ENCODE measurements around the gene FAAP20.

The FAAP20 gene, protein sequence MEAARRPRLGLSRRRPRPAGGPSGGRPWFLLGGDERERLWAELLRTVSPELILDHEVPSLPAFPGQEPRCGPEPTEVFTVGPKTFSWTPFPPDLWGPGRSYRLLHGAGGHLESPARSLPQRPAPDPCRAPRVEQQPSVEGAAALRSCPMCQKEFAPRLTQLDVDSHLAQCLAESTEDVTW

DNA sequence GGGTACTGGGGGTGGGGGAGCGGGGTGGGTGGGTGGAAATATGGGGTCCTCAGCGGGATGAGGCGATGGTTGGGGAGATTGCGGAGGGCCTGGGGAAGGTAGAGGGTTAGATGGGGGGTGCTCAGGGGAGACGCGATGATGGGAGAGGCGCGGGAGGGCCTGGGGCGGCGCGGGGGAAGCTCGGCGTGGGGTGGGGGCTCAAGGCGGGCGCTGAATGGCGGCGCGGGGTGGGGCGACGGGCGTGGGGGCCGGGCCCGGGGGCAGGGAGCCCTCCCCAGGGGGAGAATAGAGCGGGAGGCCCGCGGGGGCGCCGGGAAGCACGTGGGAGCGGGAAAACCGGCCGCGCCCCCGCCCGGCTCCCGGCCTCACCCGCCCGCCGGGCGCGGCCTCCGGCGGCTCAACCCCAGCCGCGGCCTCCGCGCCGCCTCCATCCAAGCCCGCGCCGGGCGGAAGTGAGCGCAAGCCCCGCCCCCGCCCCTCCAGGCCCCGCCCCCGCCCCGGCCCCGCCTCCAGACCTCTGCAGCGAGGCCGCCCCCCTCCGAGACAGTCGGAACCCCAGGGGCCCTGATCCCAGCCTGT lies at the start of gene FAAP20:
Gene FAAP20, minus strand, starts transcription at position 454 of the 579 bp plus-strand sequence. Its CDS starts 23 bp downstream, at position 431.
- DNase-seq (ENCODE audit: low spot score), result peak; percentile 86
- no peak for FAIRE-seq

DNA sequence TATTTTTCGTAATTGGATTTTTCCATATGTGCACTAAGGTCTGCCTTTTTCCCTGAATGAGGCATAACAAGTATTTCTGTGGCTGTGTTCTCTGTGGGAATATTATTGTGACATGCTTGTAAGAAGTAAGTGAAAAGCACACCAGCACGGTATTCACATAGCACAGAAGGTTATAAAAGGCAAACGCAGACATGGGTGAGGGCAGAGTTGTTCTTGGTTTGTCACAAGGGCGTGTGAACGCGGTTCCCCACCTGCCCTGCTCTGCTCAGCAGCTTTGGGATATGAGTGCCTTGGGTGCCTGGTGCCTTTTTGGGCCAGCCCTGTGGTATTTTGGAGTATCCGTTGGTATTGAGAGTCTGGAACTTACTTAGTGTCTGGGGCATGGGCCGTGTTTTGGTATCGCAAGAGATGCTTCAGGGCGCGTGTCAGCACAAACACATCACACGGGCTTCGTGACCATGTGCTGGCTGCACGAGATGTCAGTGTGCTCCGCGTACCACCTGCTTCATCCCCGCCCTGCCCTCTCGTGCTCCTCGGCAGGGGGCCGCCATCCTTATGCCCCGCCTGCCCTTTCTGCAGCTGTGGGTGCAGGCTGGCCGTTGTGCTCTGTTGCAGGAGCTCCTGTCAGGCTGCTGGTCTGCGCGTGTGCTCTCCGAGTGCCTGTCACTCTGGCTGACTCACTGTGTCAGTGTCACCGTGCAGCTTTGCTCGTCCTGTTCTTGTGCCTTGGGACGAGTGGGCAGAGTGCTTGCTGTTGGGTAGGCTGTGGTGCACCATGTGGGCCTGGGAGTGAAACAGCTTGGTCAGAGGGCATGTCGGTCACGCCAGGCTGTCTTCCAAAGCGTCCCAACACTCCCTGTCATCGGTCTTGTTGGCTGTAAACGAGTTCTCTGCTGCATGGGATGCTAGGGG lies 48.5 kb upstream of the FAAP20 start:
- FAIRE-seq (no peak), DNase-seq (ENCODE audit: low spot score) (no peak)

DNA sequence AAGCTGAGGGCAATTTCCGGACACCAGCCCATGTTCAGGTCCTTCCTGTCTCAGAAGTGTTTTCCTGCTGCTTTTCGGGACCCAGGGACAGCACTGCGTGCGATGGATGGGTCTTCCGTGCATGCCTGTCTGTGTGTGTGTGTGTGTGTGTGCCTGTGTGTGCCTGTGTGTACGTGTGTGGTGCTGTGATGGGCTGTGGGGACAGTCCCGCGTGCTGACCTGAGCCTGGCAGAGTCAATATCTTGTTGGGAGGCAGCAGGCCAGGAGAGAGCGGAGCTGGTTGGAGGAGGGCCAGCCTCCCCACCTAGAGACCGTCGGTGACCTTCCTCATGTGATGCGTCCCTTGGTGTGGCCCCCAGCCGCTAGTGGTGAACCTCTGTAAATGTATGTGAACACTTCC lies 47.2 kb upstream of the FAAP20 start:
- FAIRE-seq, result no peak

DNA sequence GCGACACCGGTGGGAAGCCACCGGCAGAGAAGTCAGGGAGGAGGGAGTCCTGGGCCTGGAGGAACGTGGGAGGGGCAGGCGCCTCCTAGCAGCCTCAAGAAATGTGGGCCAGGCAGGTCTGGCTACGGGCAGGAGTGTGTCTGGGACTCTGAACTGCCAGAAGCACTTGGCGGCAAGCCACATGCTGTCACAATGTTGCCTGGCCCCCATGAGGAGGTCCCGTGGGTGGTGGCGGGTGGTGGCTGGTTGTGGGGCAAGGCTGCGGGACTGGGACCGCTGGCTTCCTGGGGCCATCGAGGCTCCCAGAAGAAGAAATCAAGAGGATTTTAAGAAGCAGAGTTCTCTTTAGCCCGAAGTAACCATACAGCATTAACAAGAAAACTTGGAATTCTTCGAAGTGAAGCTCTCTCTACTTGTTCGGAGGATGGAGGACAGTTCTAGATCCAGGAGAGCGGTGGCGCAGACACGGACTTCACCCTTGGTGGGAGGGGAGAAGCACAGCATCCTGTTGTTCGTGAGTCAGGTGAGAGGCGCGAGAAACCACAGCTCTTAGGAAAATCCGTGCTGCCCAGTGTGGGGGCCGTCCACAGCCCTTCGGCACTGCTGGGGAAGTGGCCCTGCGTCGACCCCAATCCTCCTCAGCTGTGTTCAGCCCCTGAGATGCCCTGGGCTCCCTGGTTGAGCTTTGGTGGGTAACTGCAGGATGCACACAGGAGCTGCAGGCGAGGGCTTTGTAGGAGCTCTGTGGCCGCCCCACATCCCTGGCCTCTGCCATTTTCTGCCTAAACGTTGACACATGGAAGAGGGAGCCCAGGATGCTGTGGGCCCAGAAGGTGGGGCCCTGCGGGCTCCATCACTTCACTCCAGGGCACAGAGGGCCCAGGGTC lies 45.9 kb upstream of the FAAP20 start:
- FAIRE-seq (no peak), DNase-seq (ENCODE audit: low spot score) (no peak)

More for the DNA sequence above, 47.2 kb upstream of the FAAP20 start:
- DNase-seq (ENCODE audit: low spot score), result no peak

DNA sequence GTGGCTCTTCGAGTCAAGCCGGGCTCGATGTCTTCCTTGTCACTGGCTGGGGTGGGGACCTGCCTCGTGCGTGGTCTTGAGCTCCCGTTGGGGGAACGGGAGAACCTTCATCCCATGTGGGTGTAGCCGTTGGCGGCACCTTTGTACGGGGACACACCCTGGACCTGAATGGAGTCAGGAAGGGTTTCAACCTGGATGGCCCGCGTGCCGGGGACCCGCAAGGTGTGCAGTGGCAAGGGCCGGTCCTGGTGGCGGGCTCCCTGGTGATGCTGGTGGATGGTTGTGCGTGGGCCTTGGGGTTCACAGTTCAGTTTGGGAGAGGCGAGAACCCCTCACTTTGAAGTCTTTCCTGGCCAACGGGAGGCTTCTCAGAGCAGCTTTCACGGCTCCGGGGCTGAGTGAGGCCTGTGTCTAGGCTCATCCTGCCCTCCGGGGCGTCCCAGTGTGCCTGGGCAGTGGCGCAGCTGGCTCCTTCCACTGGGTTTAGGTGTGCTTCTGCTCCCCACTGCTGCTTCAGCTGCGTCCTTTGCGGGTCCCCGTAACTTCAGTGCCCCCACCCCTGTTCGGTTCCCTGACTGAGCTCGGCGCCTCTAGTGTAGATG lies 44.9 kb upstream of the FAAP20 start:
- no peak for FAIRE-seq
- DNase-seq (ENCODE audit: low spot score), result no peak

DNA sequence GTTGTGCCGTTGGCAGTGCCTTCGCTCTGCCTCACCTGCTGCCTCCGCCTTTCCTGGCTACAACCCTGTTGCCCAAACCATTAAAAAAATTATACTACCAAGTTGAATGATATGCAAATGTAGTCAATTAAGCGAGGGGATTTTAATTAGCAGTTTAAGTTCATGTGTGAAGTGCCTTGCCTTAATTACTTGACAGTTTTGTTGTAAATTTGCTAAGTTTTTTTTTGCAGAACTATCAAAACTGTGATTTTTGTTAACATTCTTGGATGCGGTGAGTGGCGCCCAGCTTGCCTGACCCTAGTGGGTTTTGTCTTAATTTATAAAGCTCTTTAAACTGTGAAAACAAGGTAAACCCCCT lies 44.4 kb upstream of the FAAP20 start:
- DNase-seq (ENCODE audit: low spot score) (no peak), FAIRE-seq (no peak)

DNA sequence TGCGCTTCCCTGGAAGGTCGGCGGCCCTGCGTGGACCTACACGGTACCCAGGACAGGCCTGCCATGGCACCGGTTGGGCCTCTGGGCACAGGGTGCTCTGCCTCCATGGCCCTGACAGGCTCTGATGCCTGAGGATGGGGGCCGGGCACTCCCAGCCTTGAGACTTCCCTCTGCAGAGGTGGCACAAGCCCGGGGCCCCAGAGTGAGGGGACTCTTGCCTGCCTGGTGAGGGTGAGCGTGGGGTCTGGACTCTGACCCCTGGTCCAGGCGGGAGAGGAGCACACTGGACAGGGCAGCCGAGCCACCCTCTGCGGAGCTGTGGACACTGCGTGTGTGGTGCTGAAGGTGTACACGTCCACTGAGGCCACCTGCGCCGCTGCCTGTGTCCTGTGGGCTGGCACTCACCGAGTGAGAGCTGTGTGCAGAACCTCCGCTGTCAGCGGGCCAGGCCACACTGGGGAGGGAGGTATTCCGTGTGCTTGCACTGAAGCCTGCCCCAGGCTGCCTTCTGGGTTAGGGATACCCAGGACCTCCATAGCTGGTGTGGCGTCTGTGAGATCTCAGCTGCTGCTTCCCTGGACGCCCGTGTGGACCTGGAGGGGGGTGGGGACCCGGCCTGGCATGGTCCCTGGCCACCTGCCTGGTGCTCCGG lies 43.9 kb upstream of the FAAP20 start:
- FAIRE-seq (no peak), DNase-seq (ENCODE audit: low spot score) (no peak)

DNA sequence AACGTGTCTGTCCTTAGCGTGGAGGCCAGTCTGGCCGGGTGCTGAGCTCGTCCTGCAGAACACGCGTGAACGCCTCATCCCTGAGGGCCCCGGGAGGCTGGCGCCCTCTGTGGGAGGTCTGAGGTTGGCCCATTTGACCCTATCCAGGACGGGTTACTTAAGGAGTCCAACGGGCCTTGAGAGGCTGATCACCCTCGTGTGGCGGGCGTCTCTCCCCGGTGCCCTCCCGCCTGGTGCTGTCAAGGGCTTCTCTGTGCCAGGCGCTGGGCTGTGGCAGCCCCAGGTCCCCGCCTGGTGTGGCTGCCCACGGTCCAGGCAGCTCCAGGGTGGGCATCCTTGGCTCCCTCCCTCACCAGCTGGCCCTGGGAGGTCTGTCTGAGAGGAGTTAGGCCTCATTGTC lies 43.2 kb upstream of the FAAP20 start:
- no peak for DNase-seq (ENCODE audit: low spot score)
- FAIRE-seq, result no peak

DNA sequence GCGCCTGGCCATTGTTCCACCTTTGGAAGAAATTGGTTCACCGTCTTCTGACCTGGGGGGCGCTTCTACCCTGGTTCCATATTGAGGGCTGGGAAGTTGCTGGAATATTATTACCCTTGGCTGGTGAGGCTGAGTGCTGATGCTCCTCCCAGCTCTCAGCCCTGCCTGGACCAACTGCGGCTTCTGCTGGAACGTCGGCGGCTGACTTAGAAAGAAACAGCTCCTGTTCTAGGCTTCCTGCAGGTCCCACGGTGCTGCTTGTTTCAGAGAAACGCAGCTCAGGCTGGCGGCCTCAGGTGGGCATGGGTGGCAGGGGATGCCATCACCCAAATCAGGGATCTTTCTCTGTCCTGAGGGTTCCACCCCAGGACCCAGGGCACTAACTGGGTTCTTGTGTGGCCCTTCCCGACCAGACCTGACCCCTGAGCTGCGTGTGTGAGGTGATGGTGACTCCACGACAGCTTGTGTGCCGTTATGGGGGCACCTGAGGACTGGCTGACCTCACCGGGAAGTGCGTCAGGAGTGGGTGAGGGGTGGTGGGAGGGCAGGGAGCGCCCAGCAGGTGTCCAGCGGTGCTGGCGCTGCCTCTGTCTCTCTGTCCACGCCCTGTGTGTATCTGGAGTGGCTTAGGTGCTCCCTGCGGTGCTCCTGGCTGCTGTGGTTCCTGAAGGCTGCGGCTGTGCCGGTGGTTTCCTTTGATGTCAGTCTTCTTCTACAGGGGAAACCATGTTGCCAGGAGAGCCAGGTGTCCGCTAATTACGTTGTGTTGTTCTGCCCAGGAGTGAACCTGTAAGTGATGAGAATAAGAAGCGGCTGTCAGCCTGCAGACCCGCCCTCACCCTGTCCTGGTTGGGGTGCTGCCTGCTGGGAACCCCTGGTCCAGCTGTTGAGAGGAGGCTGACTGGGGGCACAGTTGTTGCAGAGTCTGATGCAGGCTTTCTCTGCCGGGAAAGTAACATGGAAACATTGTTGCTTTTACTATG lies 42.4 kb upstream of the FAAP20 start:
- DNase-seq (ENCODE audit: low spot score) (no peak), FAIRE-seq (no peak)

DNA sequence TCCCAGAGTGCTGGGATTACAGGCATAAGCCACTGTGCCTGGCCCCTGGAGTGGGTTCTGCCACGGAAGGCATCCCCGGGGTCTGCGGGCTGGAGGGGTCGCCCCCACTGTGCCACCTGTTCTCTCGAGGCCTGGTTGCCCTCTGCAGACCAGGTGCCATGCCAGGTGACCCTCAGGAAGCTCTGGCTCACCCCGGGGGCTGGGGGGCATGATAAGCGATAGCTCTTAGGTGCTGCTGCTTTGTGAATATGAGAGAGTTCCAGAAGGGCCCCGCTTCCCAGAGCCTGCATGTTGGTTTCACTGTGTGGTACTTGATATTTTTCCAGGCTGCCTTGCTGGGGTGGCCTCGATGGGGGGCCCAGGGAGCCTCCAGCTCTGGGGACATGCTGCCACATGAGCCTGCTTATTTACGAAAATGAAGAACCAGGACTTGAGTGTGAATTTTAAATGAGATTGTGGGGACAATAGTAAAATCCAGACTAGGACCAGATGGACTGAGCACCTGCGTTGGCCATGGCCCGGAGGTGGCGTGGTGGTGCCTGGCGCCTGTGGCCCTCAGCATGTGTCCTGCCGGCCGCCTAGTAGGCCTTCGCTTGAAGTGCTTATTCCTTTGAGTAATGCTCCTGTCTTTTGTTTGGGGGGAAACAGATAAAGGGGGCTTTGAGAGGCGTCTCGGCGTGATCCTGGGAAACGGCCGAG lies 40.9 kb upstream of the FAAP20 start:
- DNase-seq (ENCODE audit: low spot score), result no peak
- FAIRE-seq, result no peak

DNA sequence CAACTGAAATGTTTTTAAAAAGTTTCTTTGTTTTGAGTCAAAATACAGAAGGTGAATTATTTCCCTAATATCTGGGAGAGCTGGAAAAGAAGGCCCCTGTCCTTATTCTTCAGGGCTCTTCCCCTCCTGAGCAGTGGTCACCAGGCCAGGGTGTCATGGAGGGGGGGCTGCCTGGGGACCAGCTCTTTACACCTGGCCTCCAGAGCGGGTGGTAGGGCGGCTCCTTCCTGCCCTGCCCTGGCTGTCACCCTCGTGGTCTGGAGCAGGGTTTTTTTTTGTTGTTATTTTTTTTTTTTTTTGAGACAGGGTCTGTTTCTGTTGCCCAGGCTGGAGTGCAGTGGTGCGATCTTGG lies 40.2 kb upstream of the FAAP20 start:
- no peak for FAIRE-seq
- DNase-seq (ENCODE audit: low spot score), result no peak

DNA sequence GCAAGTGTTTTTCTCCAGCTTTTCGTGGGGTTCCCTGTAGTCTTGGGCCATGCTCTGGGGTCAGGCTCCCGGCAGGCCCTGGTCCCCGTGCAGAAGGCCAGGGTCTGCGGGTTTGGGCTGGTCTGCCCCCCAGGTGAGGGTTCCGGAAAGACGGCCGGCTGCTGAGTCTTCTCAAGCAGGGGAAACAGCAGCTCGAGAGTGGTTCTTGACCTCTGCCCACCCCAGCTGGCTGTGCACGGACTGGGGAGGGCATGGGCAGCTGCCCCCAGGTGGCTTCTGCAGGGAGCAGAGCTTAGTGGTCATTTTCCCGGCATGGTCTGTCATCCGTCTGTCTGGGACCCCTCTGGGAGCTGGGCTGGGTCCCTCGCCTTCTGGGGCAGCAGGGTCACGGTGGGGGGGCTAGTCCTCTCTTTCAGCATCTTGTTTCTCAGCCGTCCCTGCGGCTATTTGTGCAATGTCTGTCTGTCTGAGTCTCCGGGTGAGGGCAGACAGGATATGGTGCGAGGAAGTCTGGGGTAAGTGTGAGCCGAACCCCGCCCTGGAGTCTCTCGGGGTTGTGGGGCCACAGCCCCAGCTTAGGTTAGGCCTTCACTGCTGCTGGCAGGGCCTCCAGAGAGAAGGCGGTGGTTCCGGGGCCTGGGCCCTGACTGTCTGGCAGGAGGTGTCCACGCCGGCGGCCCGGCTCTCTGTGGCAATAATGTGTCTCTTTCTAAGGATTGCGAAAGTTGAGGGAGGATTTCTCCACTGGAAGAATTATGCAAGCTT lies 39.6 kb upstream of the FAAP20 start:
- FAIRE-seq, result no peak
- no peak for DNase-seq (ENCODE audit: low spot score)

DNA sequence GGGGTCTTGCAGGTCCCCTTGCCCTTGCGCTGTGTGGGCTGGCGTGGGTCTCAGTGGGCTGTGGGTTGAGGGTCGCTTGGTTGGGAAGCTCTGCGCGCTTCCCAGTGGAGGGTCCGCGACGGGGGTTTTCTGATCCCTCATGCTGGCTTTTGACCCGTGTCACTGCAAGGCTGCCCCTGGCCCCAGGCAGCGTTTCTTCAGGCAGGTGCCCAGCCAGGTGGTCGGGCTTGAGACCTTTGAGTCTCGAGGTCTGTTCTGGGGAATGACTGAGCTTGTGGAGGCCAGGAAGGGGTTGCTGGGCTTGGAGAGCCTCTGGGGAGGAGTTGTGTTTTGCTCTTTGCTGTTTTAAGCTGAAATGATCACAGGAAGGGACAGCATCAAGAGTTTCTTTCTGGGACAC lies 38.9 kb upstream of the FAAP20 start:
- FAIRE-seq, result no peak

DNA sequence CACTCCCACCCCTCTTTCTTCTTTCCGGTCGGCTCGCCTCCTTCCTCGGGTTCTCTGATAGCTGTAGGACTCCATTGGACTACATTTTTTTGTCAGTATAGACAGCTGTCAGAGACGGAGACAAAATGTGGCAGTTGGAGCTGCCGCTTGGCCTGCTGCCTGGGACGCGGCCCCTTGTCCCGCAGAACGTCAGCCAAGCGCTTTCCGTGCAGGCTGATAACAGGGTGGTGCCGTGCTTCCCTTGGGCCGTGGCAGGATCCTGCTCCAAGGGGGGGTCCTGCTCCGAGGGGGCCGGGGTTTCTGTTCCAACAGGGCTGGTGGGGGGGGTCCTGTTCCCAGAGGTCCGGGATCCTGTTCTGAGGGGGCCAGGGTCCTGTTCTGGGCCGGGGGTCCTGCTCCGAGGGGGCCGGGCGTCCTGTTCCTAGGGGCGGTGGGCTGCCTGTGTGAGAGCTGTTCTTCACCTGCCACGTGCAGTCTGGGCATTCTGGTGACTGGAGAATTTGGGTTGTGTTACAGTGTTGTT lies 38.4 kb upstream of the FAAP20 start:
- DNase-seq (ENCODE audit: low spot score) (no peak), FAIRE-seq (no peak)

More for the DNA sequence above, 38.9 kb upstream of the FAAP20 start:
- DNase-seq (ENCODE audit: low spot score), result no peak

DNA sequence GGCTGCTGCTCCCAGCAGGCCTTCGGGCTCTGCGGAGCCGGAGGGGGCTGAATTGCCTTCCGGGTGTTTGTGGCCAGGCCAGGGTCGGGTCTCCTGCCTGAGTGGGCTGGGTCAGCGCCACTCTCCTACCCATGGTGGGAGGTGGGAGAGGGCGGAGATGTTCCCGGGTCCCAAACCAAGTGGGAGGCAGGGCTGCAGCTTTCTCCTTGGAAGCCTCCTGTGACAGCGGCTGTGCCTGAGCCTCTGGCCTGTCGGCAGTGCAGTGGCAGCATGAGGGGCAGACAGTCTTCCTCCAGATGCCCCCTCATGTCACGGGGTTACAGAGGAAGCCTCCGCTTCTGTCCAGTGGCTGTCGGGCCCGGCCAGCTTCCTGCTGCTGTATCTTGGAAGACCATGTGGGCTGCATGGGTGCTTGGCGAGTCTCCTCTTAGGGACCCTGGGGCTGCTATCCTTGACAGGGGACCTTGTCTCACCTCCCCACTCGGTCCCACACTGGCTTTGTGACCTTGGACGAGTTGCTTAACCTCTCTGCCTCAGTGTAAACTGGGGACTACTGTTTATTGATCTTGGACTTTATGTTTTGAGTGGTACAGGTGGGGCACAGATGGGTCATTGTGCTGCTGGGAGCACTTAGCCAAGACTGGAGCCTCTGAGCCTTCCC lies 37.8 kb upstream of the FAAP20 start:
- DNase-seq (ENCODE audit: low spot score) (no peak), FAIRE-seq (no peak)

DNA sequence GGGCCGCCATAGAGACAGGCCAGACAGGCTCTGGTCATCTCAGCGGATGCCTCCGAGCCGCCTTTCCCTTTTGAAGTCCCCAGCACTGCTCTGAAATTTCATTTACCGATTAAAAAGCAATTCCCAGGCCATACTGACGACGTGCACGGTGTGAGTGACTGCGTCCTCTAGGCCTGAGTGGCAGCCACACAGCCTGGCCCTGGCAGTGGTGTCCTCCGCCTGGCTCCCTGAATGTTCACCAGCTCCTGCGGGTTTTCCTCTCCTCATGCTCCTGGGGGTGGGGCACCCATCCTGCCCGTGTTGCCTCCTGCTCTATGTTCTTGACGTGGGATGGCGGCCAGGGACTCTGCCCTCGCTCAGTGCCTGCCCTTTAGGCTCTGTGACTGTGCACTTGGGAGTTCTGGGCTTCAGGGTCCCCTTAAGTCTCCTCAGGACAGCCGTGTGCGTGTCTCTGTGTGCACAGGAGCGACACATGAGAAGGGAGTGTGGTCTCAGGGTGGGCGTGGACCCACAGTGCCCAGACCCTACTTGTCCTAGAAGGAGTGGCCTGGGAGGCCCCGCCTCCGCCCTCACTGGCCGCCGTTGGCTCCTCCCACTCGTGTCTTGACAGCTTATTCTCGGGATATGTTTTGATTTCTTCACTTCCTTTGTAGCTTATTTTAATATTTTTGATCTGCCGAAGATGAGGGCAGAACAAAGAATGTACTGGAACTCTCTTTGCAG lies 37.1 kb upstream of the FAAP20 start:
- DNase-seq (ENCODE audit: low spot score), result peak; percentile 60
- no peak for FAIRE-seq

Measured in urothelium cell line (cell line).